ENCODE measurements around the gene LRRC1.

LRRC1 gene

DNA sequence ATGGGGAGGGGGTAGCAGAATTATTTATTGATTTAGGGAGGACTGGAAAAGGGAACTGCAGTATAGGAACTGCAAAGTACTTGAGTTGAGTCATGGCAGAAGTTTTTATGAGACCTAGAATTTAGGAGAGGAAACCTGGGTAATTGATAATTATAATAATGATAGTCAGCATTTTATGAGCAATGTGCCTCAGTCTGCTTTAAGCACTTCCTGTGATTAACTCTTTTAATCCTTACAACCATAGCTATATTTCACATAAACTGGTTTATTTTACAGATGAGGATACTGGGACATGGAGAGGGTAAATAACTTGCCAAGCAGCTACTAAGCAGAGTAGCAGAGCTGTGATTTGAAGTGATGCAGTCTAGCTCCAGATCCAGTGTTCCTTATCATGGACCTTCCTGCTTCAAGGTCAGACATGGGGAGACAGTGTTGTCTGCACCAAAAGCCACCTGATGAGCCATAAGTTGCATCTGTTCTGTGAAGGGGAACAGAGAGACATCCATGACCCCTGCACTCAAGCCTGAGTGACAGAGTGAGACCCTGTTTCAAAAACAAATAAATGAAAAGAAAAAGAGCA is 13.6 kb downstream of the LRRC1 start:
- Histone ChIP-seq H3K4me3 (no peak overlapping the region), H3K9me3 (ENCODE audit: low read depth, low read length) (no peaks in the 10 kb centered on the region), H3K9ac (ENCODE audit: insufficient read length) (no peak overlapping the region), H3K36me3 (ENCODE audit: insufficient read depth, low read length) (no peaks in the 10 kb centered on the region), H3K27ac (no peak overlapping the region)
- DNase-seq (ENCODE audit: low read depth, low spot score), result peak; percentile 72
- TF ChIP-seq POLR2AphosphoS5 (IDR thresholded peaks at IDR 0.05; ENCODE audit: borderline replicate concordance, low read depth, low read length) (peak; percentile 45; the same call in 1 of the 2 replicates), FOXP2 (optimal IDR thresholded peaks at IDR 0.05; ENCODE audit: control extremely low read depth, extremely low read length, insufficient read depth) (no peak), EZH2 (IDR thresholded peaks at IDR 0.05) (no peak)

DNA sequence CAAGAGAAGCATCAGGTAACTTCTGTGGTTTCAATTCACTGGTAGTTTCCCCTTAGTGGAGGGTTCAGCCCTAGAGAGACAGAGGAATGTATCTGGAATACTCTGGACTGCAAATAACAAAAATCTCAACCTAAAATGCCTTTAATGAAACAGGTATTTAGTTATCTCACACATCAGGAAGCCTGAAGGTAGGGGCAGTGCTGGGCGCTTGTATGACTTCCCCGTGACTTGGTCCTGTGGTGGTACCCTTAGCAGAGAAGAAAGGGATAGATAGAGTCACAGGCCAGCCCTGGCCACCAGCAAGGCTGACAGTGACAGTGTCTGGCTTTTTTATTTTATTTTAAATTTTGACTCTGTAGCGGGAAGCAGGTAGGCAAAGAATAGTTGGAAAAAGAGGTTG is 14.9 kb downstream of the LRRC1 start:
- Histone ChIP-seq H3K9ac (ENCODE audit: insufficient read length) (no peak overlapping the region), H3K9me3 (ENCODE audit: low read depth, low read length) (no peaks in the 10 kb centered on the region), H3K27ac (no peak overlapping the region), H3K36me3 (ENCODE audit: insufficient read depth, low read length) (no peaks in the 10 kb centered on the region), H3K4me3 (no peak overlapping the region)
- TF ChIP-seq EZH2 (IDR thresholded peaks at IDR 0.05), result no peak
- TF ChIP-seq POLR2AphosphoS5 (IDR thresholded peaks at IDR 0.05; ENCODE audit: borderline replicate concordance, low read depth, low read length), result no peak
- TF ChIP-seq FOXP2 (optimal IDR thresholded peaks at IDR 0.05; ENCODE audit: control extremely low read depth, extremely low read length, insufficient read depth), result no peak
- DNase-seq (ENCODE audit: low read depth, low spot score), result no peak

DNA sequence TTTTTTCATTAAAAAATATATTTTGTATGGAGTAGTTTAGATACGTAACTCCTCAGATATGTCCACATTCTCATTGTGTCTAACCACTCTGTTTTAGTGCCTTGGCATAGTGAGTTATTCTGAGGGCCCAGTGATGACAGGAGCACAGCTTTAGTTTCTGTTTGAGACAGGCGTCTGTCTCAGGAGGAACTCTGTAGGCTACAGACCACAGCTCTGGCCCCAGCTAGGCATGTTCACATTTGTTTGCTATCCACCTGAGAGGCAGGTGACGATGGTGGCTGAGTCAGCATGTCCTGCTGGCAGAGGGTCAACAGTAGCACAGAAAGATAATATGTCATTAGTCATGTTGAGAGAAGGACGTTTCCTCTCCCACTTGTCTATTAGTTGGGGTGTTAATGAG is 16.3 kb downstream of the LRRC1 start:
- no peak overlapping the region for H3K27ac ChIP-seq
- no peak for DNase-seq (ENCODE audit: low read depth, low spot score)
- no peak overlapping the region for H3K9ac ChIP-seq (ENCODE audit: insufficient read length)
- TF ChIP-seq EZH2 (IDR thresholded peaks at IDR 0.05) (no peak), POLR2AphosphoS5 (IDR thresholded peaks at IDR 0.05; ENCODE audit: borderline replicate concordance, low read depth, low read length) (no peak), FOXP2 (optimal IDR thresholded peaks at IDR 0.05; ENCODE audit: control extremely low read depth, extremely low read length, insufficient read depth) (no peak)
- no peak overlapping the region for H3K4me3 ChIP-seq
- H3K9me3 ChIP-seq (ENCODE audit: low read depth, low read length), result no peaks in the 10 kb centered on the region
- H3K36me3 ChIP-seq (ENCODE audit: insufficient read depth, low read length), result no peaks in the 10 kb centered on the region

DNA sequence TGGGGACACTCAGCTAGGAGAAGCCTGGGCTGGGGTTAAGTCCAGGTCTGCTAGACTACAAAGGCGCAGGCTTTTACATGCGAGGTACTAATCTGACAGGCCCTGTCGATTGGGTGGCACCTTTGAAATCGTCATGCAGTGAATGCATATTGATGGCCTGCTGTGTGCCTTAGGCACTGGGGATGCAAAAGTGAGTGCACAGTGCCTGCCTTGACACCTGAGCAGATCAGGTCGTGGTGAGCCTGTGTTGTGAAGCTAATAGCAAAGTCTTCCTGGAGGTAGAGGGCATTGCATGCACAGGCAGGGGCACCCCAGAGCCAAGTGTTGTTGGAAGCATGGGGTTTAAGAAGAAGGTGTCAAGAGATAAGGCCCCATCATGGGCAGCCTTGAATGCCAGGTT is 16.9 kb downstream of the LRRC1 start:
- H3K27ac ChIP-seq, result no peak overlapping the region
- H3K36me3 ChIP-seq (ENCODE audit: insufficient read depth, low read length), result no peaks in the 10 kb centered on the region
- no peak for TF ChIP-seq FOXP2 (optimal IDR thresholded peaks at IDR 0.05; ENCODE audit: control extremely low read depth, extremely low read length, insufficient read depth)
- no peak for TF ChIP-seq EZH2 (IDR thresholded peaks at IDR 0.05)
- no peak for TF ChIP-seq POLR2AphosphoS5 (IDR thresholded peaks at IDR 0.05; ENCODE audit: borderline replicate concordance, low read depth, low read length)
- no peaks in the 10 kb centered on the region for H3K9me3 ChIP-seq (ENCODE audit: low read depth, low read length)
- H3K9ac ChIP-seq (ENCODE audit: insufficient read length), result no peak overlapping the region
- no peak overlapping the region for H3K4me3 ChIP-seq
- no peak for DNase-seq (ENCODE audit: low read depth, low spot score)

DNA sequence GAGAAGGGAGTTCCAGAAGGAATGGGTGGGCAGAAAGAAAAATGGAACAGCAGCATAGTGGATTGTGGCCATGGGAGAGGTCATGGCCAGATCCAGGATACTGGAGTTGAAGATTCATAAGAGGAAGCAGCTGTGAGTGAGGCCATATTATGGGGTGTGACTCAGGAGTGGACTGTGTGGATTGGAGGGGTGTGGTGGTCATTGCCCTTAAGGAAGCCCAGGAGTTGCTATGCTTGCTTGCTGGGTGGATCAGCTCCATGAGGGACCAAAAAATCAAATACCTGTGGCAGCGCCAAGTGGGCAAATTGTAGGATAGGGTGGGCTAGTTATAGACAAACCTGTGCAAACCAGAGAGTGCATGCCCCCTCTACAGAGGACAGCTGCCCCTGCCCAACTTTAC is 18.3 kb downstream of the LRRC1 start:
- Histone ChIP-seq H3K27ac (no peak overlapping the region), H3K36me3 (ENCODE audit: insufficient read depth, low read length) (no peaks in the 10 kb centered on the region), H3K9ac (ENCODE audit: insufficient read length) (no peak overlapping the region), H3K4me3 (no peak overlapping the region), H3K9me3 (ENCODE audit: low read depth, low read length) (no peaks in the 10 kb centered on the region)
- TF ChIP-seq POLR2AphosphoS5 (IDR thresholded peaks at IDR 0.05; ENCODE audit: borderline replicate concordance, low read depth, low read length) (no peak), FOXP2 (optimal IDR thresholded peaks at IDR 0.05; ENCODE audit: control extremely low read depth, extremely low read length, insufficient read depth) (no peak), EZH2 (IDR thresholded peaks at IDR 0.05) (no peak)
- no peak for DNase-seq (ENCODE audit: low read depth, low spot score)

DNA sequence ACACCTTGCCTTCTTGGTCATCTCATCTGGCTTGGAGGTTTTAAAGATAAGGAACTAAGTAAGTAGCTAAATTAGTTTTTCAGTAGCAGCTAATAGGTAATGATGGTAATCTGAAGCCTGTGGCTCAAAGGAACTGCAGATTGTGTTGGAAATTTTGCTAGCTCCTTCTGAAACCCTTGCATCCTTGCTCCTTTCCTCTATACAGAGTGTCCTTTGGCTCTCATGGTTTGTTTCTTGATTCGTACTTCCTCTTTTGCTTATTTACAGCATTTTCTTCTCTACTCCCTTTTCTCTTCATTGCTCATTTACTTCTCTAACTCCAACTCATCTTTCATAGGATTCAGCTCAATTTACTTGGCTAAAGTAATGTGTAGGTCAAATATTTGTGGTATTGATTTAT is 19.0 kb downstream of the LRRC1 start:
- no peak overlapping the region for H3K27ac ChIP-seq
- H3K4me3 ChIP-seq, result no peak overlapping the region
- no peak for TF ChIP-seq EZH2 (IDR thresholded peaks at IDR 0.05)
- no peak for TF ChIP-seq FOXP2 (optimal IDR thresholded peaks at IDR 0.05; ENCODE audit: control extremely low read depth, extremely low read length, insufficient read depth)
- no peak for TF ChIP-seq POLR2AphosphoS5 (IDR thresholded peaks at IDR 0.05; ENCODE audit: borderline replicate concordance, low read depth, low read length)
- no peaks in the 10 kb centered on the region for H3K9me3 ChIP-seq (ENCODE audit: low read depth, low read length)
- no peak for DNase-seq (ENCODE audit: low read depth, low spot score)
- no peaks in the 10 kb centered on the region for H3K36me3 ChIP-seq (ENCODE audit: insufficient read depth, low read length)
- H3K9ac ChIP-seq (ENCODE audit: insufficient read length), result no peak overlapping the region

DNA sequence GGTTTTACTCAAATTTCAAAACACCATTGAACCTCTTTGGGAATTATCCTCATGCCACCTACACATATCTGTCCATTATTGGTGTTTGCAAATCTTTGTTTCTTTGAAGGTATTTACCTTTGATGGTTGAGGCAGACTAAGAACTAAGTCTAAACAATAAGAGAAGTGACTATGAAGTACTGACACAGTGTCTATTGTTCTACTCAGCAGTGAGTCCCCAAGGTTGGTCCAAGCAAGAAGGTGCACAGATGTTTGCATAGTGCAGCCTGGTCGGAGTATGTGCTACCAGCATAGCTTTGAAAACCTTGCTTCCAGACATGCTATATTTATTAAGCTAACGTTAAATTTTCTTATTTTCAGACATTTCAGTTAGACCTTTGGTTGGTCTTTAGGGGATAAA is 19.5 kb downstream of the LRRC1 start:
- H3K4me3 ChIP-seq, result no peak overlapping the region
- H3K36me3 ChIP-seq (ENCODE audit: insufficient read depth, low read length), result no peaks in the 10 kb centered on the region
- H3K9me3 ChIP-seq (ENCODE audit: low read depth, low read length), result no peaks in the 10 kb centered on the region
- no peak overlapping the region for H3K9ac ChIP-seq (ENCODE audit: insufficient read length)
- DNase-seq (ENCODE audit: low read depth, low spot score), result no peak
- H3K27ac ChIP-seq, result no peak overlapping the region
- no peak for TF ChIP-seq POLR2AphosphoS5 (IDR thresholded peaks at IDR 0.05; ENCODE audit: borderline replicate concordance, low read depth, low read length)

DNA sequence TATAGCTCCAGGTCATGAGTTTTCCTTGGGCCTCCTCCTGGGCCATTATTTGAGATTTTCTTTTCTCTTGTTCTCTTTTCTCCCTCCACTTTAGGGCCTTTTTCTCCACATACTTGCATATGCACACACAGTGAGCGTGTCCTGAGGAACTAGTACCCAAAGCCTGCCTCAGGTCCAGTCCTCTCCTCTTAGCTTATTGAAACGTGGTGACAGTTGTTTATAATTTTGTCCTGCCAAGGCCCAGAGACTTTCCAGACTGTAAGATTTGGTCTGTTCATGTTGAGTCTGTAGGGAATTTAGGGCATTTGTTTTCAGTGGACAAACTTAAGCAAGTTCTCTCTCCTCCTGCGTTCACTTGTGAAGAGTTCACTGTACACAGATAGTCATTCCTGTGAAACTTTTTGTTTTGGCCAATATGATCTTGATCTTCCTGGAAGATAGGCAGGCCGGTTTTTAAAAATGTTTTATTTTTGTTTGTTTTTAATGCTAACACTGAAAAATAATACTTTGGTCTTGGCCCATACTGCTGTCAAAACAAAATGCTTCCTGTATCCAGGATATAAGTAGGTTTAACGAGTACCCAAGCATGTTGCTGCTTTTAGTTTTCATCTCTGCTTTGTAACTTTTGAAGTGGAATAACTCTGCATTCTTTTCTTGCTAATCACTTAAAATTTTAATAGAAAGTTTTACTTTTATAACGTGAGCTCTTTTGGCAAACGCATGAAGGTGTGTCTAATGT is 20.7 kb downstream of the LRRC1 start:
- DNase-seq (ENCODE audit: low read depth, low spot score), result no peak
- H3K9ac ChIP-seq (ENCODE audit: insufficient read length), result no peak overlapping the region
- TF ChIP-seq POLR2AphosphoS5 (IDR thresholded peaks at IDR 0.05; ENCODE audit: borderline replicate concordance, low read depth, low read length) (no peak), EZH2 (IDR thresholded peaks at IDR 0.05) (no peak), FOXP2 (optimal IDR thresholded peaks at IDR 0.05; ENCODE audit: control extremely low read depth, extremely low read length, insufficient read depth) (no peak)
- H3K27ac ChIP-seq, result no peak overlapping the region
- H3K4me3 ChIP-seq, result no peak overlapping the region
- H3K36me3 ChIP-seq (ENCODE audit: insufficient read depth, low read length), result no peaks in the 10 kb centered on the region
- no peaks in the 10 kb centered on the region for H3K9me3 ChIP-seq (ENCODE audit: low read depth, low read length)

Data from SK-N-MC (cell line).